GM23338 (cell line): ENCODE results near the gene APBB1IP.
A peak's percentile ranks its signal among the peaks of the same experiment; 100 is the strongest.
"Not testable (repeated sequence)": the region's sequence is repeated elsewhere in the genome, so short reads cannot be mapped to it uniquely, and the experiment has no call there.

Experiments used
- CREB1 ChIP-seq: fragments of 250-450 bp; sonication (Bioruptor Pico); IDR thresholded peaks from 2 replicates; pipeline ENCODE4 v1.5.0; 2020; ENCODE audit warnings: low read depth, mild to moderate bottlenecking, moderate library complexity
- CTCF ChIP-seq, 2 experiments: fragments of 200-600 bp in 1 of 2; sonication (generic) in 1 of 2; conservative IDR thresholded peaks; 2 replicates each; pipeline versions ENCODE4 v1.5.1 to v1.6.1; 2016 to 2017; ENCODE audit warnings: antibody characterized with exemption in 2 of 2, low read depth in 2 of 2, mild to moderate bottlenecking in 2 of 2, moderate library complexity in 1 of 2
- EZH2 ChIP-seq: fragments of 200-600 bp; sonication (generic); IDR thresholded peaks from one replicate; pipeline ENCODE4 v1.8.0; 2017; ENCODE audit warnings: antibody characterized with exemption, mild to moderate bottlenecking, low read depth; ENCODE audit not compliant: unreplicated experiment
- EZH2phosphoT487 ChIP-seq: fragments of 200-600 bp; sonication (generic); IDR thresholded peaks from one replicate; pipeline ENCODE4 v1.8.1; 2018; ENCODE audit warnings: antibody characterized with exemption; ENCODE audit not compliant: unreplicated experiment
- NANOG ChIP-seq: IDR thresholded peaks from 2 replicates; pipeline ENCODE4 v1.6.1; 2016; ENCODE audit warnings: antibody characterized with exemption, borderline replicate concordance
- POLR2AphosphoS5 ChIP-seq: IDR thresholded peaks from 2 replicates; pipeline ENCODE4 v1.6.1; 2016; ENCODE audit warnings: antibody characterized with exemption, low read depth
- REST ChIP-seq: IDR thresholded peaks from one replicate; pipeline ENCODE4 v1.6.1; 2018; ENCODE audit warnings: antibody characterized with exemption; ENCODE audit not compliant: unreplicated experiment
- STAT1 ChIP-seq: IDR thresholded peaks from one replicate; pipeline ENCODE4 v1.6.1; 2016; ENCODE audit warnings: antibody characterized with exemption; ENCODE audit not compliant: unreplicated experiment
- ZNF114 ChIP-seq: fragments of 250-450 bp; sonication (Bioruptor Pico); IDR thresholded peaks from 2 replicates; pipeline ENCODE4 v1.5.0; 2020; ENCODE audit warnings: mild to moderate bottlenecking, moderate library complexity
- ZNF331 ChIP-seq: fragments of 250-450 bp; sonication (Bioruptor Pico); IDR thresholded peaks from 2 replicates; pipeline ENCODE4 v1.5.0; 2020; ENCODE audit warnings: low read depth, mild to moderate bottlenecking, moderate library complexity
- TF ChIP-seq, protein P1 (sequence below): fragments of 250-450 bp; sonication (Bioruptor Pico); IDR thresholded peaks from 2 replicates; pipeline ENCODE4 v1.5.0; 2020; ENCODE audit warnings: mild to moderate bottlenecking, moderate library complexity

DNA sequence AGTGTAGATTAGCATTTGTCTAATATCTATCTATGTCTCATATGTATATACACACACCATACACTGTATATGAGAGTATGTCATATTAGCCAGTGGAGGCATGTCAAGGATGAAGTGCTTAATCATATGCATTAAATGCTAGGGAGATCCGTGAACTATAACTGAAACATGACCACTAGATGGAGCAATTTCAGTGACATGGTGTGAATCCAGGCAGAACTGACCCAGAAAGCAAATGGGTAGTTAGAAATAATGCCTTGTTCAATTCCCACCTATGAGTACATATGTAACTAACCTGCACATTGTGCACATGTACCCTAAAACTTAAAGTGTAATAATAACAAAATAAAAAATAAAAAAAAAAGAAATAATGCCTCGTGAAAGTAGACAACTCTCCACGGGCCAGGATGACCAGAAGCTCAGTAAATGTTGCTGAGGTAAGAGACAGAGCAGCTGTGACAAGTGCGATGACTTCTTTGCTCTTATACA lies 168.3 kb downstream of the APBB1IP start:
- TF ChIP-seq CTCF (conservative IDR thresholded peaks at IDR 0.05; ENCODE audit: low read depth in 2 of 2) = peak; percentile 60 to 61
- not testable (repeated sequence) for TF ChIP-seq EZH2; REST; ZNF114 (CRISPR knock-in tag); POLR2AphosphoS5; EZH2phosphoT487; CREB1 (CRISPR knock-in tag); STAT1; ZNF331; NANOG
- TF ChIP-seq, protein P1, sequence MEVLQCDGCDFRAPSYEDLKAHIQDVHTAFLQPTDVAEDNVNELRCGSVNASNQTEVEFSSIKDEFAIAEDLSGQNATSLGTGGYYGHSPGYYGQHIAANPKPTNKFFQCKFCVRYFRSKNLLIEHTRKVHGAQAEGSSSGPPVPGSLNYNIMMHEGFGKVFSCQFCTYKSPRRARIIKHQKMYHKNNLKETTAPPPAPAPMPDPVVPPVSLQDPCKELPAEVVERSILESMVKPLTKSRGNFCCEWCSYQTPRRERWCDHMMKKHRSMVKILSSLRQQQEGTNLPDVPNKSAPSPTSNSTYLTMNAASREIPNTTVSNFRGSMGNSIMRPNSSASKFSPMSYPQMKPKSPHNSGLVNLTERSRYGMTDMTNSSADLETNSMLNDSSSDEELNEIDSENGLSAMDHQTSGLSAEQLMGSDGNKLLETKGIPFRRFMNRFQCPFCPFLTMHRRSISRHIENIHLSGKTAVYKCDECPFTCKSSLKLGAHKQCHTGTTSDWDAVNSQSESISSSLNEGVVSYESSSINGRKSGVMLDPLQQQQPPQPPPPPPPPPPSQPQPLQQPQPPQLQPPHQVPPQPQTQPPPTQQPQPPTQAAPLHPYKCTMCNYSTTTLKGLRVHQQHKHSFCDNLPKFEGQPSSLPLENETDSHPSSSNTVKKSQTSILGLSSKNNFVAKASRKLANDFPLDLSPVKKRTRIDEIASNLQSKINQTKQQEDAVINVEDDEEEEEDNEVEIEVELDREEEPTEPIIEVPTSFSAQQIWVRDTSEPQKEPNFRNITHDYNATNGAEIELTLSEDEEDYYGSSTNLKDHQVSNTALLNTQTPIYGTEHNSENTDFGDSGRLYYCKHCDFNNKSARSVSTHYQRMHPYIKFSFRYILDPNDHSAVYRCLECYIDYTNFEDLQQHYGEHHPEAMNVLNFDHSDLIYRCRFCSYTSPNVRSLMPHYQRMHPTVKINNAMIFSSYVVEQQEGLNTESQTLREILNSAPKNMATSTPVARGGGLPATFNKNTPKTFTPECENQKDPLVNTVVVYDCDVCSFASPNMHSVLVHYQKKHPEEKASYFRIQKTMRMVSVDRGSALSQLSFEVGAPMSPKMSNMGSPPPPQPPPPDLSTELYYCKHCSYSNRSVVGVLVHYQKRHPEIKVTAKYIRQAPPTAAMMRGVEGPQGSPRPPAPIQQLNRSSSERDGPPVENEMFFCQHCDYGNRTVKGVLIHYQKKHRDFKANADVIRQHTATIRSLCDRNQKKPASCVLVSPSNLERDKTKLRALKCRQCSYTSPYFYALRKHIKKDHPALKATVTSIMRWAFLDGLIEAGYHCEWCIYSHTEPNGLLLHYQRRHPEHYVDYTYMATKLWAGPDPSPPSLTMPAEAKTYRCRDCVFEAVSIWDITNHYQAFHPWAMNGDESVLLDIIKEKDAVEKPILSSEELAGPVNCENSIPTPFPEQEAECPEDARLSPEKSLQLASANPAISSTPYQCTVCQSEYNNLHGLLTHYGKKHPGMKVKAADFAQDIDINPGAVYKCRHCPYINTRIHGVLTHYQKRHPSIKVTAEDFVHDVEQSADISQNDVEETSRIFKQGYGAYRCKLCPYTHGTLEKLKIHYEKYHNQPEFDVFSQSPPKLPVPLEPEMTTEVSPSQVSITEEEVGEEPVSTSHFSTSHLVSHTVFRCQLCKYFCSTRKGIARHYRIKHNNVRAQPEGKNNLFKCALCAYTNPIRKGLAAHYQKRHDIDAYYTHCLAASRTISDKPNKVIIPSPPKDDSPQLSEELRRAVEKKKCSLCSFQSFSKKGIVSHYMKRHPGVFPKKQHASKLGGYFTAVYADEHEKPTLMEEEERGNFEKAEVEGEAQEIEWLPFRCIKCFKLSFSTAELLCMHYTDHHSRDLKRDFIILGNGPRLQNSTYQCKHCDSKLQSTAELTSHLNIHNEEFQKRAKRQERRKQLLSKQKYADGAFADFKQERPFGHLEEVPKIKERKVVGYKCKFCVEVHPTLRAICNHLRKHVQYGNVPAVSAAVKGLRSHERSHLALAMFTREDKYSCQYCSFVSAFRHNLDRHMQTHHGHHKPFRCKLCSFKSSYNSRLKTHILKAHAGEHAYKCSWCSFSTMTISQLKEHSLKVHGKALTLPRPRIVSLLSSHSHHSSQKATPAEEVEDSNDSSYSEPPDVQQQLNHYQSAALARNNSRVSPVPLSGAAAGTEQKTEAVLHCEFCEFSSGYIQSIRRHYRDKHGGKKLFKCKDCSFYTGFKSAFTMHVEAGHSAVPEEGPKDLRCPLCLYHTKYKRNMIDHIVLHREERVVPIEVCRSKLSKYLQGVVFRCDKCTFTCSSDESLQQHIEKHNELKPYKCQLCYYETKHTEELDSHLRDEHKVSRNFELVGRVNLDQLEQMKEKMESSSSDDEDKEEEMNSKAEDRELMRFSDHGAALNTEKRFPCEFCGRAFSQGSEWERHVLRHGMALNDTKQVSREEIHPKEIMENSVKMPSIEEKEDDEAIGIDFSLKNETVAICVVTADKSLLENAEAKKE (CRISPR knock-in tag) = not testable (repeated sequence)
